Measurements from ENCODE around the gene NELL1. TPM values are rescaled to one million over a fixed set of nuclear protein-coding genes. Genes with fewer than 3 reads are reported as not detected.
"Not testable (repeated sequence)": the region's sequence is repeated elsewhere in the genome, so short reads cannot be mapped to it uniquely, and the experiment has no call there.

The NELL1 gene
- total and polyA plus RNA-seq, 10 donors = 0.20 TPM; not detected in 9

GRCh38 chr11:20861322-20861721 is 191.9 kb downstream of the NELL1 start:
- 65 to 83% (median 80%) methylated on average over 2 of the region's 2 CpGs for WGBS, 5 donors

GRCh38 chr11:20862263-20862662 is 192.9 kb downstream of the NELL1 start:
- H3K27me3 ChIP-seq (replicated peaks in 1 of 7); H3K27ac ChIP-seq; H3K9me3 ChIP-seq; H3K36me3 ChIP-seq; DNase-seq; intact Hi-C loops (cut with DNase I; ENCODE audit: low total_unique reads); H3K4me3 ChIP-seq; H3K4me1 ChIP-seq: not testable (repeated sequence)
- 57 to 66% (median 61%) methylated on average over 6 of the region's 6 CpGs for WGBS, 5 donors

More at GRCh38 chr11:20861322-20861721, 191.9 kb downstream of the NELL1 start:
- H3K36me3 ChIP-seq = no peaks in the 10 kb centered on the region
- no peak overlapping the region for H3K4me3 ChIP-seq
- H3K27ac ChIP-seq = no peak overlapping the region
- H3K27me3 ChIP-seq (replicated peaks in 1 of 7) = no peaks in the 10 kb centered on the region
- H3K4me1 ChIP-seq = no peaks in the 10 kb centered on the region
- no peak for DNase-seq
- TF ChIP-seq POLR2AphosphoS5 (IDR thresholded peaks at IDR 0.05) (no peak), CTCF (IDR thresholded peaks at IDR 0.05 in 8 of 11, conservative IDR thresholded peaks at IDR 0.05 in 3 of 11) (no peak), POLR2A (IDR thresholded peaks at IDR 0.05) (no peak)
- intact Hi-C loops (cut with DNase I; ENCODE audit: low total_unique reads) = no loop called here
- no peaks in the 10 kb centered on the region for H3K9me3 ChIP-seq

DNA sequence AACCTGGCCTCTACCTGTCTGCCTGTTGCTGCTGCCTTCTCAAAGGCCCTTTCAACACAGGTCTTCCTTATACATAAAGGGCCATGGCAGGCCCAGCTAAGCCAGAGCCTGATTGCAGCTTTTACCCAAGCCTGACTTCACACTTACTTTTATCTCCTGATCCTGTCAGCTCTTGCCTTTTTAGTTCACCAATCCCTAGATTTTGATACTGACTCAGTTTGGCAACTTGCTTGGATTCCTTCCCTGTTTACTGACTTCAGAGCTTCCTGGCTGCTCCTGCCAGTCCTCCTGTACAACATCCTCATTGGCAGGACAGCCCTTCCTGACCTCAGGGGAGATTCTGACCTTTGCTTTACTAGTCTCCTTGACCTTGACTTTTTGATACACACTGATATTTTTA is 195.2 kb downstream of the NELL1 start:
- DNase-seq = no peak
- H3K4me3 ChIP-seq = no peak overlapping the region
- H3K4me1 ChIP-seq = no peaks in the 10 kb centered on the region
- H3K9me3 ChIP-seq = no peaks in the 10 kb centered on the region
- H3K27me3 ChIP-seq (replicated peaks in 1 of 7) = no peaks in the 10 kb centered on the region
- intact Hi-C loops (cut with DNase I; ENCODE audit: low total_unique reads) = no loop called here
- H3K36me3 ChIP-seq = no peaks in the 10 kb centered on the region
- no peak overlapping the region for H3K27ac ChIP-seq
- no peak for TF ChIP-seq CTCF (IDR thresholded peaks at IDR 0.05 in 8 of 11, conservative IDR thresholded peaks at IDR 0.05 in 3 of 11)
- no peak for TF ChIP-seq POLR2A (IDR thresholded peaks at IDR 0.05)
- no peak for TF ChIP-seq POLR2AphosphoS5 (IDR thresholded peaks at IDR 0.05)

DNA sequence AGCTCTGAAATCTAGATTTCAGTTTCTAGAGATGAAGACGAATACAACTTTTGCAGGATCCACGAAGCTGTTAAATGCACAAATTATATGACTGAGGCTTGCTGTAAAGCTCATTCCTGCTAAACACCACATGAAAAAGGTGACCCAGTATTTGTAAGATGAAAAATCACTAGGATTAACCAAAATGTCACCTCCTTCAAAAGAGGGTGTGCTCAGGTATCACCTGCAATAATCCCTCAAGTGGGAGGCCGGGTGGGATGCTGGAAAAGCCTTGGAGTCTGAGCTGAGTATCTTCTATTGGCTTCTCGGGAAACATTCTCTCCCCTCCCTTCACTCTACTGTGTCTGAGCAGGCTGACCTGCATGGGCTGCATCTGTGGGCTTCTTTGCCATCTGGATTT is 195.8 kb downstream of the NELL1 start:
- DNase-seq = no peak
- Histone ChIP-seq H3K9me3 (no peaks in the 10 kb centered on the region), H3K27me3 (replicated peaks in 1 of 7) (no peaks in the 10 kb centered on the region), H3K4me1 (no peaks in the 10 kb centered on the region), H3K27ac (no peak overlapping the region), H3K36me3 (no peaks in the 10 kb centered on the region), H3K4me3 (no peak overlapping the region)
- whole genome bisulfite sequencing, 5 donors = 61 to 79% (median 65%) methylated on average over 4 of the region's 4 CpGs
- TF ChIP-seq CTCF (IDR thresholded peaks at IDR 0.05 in 8 of 11, conservative IDR thresholded peaks at IDR 0.05 in 3 of 11) (no peak), POLR2AphosphoS5 (IDR thresholded peaks at IDR 0.05) (no peak), POLR2A (IDR thresholded peaks at IDR 0.05) (no peak)
- intact Hi-C loops (cut with DNase I; ENCODE audit: low total_unique reads) = no loop called here

DNA sequence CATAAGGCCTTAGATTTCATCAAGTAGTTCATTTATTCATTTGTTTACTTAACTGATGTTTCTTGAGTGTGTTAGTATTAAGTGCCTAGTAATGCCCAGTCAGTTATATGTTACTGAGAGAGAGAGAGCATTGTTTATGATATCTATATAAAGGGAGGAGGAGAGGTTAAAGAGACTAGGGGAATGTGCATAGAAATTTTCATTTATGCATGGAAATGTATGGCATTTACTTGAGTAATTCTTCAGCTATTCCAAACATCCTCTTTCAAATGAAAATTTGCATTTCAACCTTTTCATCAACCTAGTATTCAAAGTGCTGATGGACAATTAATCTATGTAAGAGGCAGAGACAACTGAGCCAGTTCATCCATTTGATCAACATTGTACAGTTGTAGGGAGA is 199.7 kb downstream of the NELL1 start:
- no peaks in the 10 kb centered on the region for H3K4me1 ChIP-seq
- TF ChIP-seq POLR2A (IDR thresholded peaks at IDR 0.05) = no peak
- no peak for TF ChIP-seq CTCF (IDR thresholded peaks at IDR 0.05 in 8 of 11, conservative IDR thresholded peaks at IDR 0.05 in 3 of 11)
- no peak for TF ChIP-seq POLR2AphosphoS5 (IDR thresholded peaks at IDR 0.05)
- DNase-seq = no peak
- H3K9me3 ChIP-seq = no peaks in the 10 kb centered on the region
- intact Hi-C loops (cut with DNase I; ENCODE audit: low total_unique reads) = no loop called here
- H3K27me3 ChIP-seq (replicated peaks in 1 of 7) = no peaks in the 10 kb centered on the region
- H3K36me3 ChIP-seq = no peaks in the 10 kb centered on the region
- no peak overlapping the region for H3K27ac ChIP-seq
- no peak overlapping the region for H3K4me3 ChIP-seq

Data from spleen (tissue), 11 donors.